CD4-positive, alpha-beta T cell (primary cell): ENCODE results near the gene RHBDD3. TPM values are rescaled to one million over a fixed set of nuclear protein-coding genes. Genes with fewer than 3 reads are reported as not detected.

Source experiments
- ATAC-seq: fragments of 200-7000 bp; cut with Tn5 transposase; one replicate; pipeline ENCODE4 v1.10.0; 2022; ENCODE audit warnings: mild to moderate bottlenecking; ENCODE audit not compliant: poor library complexity
- CTCF ChIA-PET: fragments of 350-600 bp; sonication (Branson Sonifier 250); formaldehyde crosslinking; loops from one replicate; lab custom pipeline; 2021; ENCODE audit warnings: antibody characterized with exemption, inconsistent platforms; lab: Charles Lee
- POLR2A ChIA-PET: fragments of 350-600 bp; sonication (Branson Sonifier 250); formaldehyde crosslinking; loops from one replicate; lab custom pipeline; 2021; ENCODE audit warnings: antibody characterized with exemption, inconsistent platforms; lab: Charles Lee
- DNase-seq, 14 experiments: peaks; one replicate each; pipeline ENCODE4 v3.0.0-alpha.2; 2013 to 2020; ENCODE audit warnings: mixed read lengths in 2 of 14
- H3K27ac ChIP-seq, 2 donors: one replicate each; pipeline versions ENCODE4 v1.5.1 to v1.7.0; 2013; ENCODE audit warnings: low read length in 2 of 2, low read depth in 1 of 2, mild to moderate bottlenecking in 1 of 2
- H3K27me3 ChIP-seq, 2 experiments: 1 replicate in 1 of 2; 2 replicates in 1 of 2; pipeline versions ENCODE4 v1.6.1 to v1.7.0; 2013; ENCODE audit warnings: low read length in 2 of 2, control low read depth in 1 of 2, mild to moderate bottlenecking in 1 of 2, moderate library complexity in 1 of 2; ENCODE audit not compliant: insufficient read depth in 2 of 2, control insufficient read depth in 1 of 2
- H3K36me3 ChIP-seq: one replicate; pipeline ENCODE4 v1.6.1; 2013; ENCODE audit warnings: low read length, control low read depth; ENCODE audit not compliant: insufficient read depth
- H3K4me1 ChIP-seq: one replicate; pipeline ENCODE4 v1.6.1; 2013; ENCODE audit warnings: low read length, control low read depth; ENCODE audit not compliant: insufficient read depth
- H3K4me3 ChIP-seq: one replicate; pipeline ENCODE4 v1.5.1; 2013; ENCODE audit warnings: mild to moderate bottlenecking, low read length, moderate library complexity
- H3K9me3 ChIP-seq, 2 experiments: 1 replicate in 1 of 2; 2 replicates in 1 of 2; pipeline versions ENCODE4 v1.6.1 to v1.7.0; 2013; ENCODE audit warnings: low read length in 2 of 2, mild to moderate bottlenecking in 2 of 2, control low read depth in 1 of 2, moderate library complexity in 1 of 2; ENCODE audit not compliant: control insufficient read depth in 1 of 2, insufficient read depth in 1 of 2
- H3K27ac Mint-ChIP-seq: one replicate; pipeline ENCODE4 v1.8.0; 2020; ENCODE audit warnings: mixed read lengths
- H3K27me3 Mint-ChIP-seq: one replicate; pipeline ENCODE4 v1.8.0; 2021; ENCODE audit warnings: mixed read lengths
- H3K36me3 Mint-ChIP-seq: one replicate; pipeline ENCODE4 v1.8.0; 2021; ENCODE audit warnings: low read depth, mixed read lengths
- H3K4me1 Mint-ChIP-seq: one replicate; pipeline ENCODE4 v1.8.0; 2021; ENCODE audit warnings: low read depth, mixed read lengths
- H3K4me3 Mint-ChIP-seq: one replicate; pipeline ENCODE4 v1.8.0; 2020; ENCODE audit warnings: mild to moderate bottlenecking, mixed read lengths
- H3K9me3 Mint-ChIP-seq: one replicate; pipeline ENCODE4 v1.8.0; 2020; ENCODE audit warnings: mixed read lengths
- CTCF ChIP-seq: fragments of 200-600 bp; IDR thresholded peaks from one replicate; pipeline ENCODE4 v1.8.0; 2022; ENCODE audit warnings: antibody characterized with exemption, mild to moderate bottlenecking
- intact Hi-C, 2 experiments: fragments of 100-400 bp; cut with DNase I in 1 of 2; cut with micrococcal nuclease in 1 of 2; formaldehyde crosslinking; loops; one replicate each; pipeline versions ENCODE4 v1.15.1 to v1.9.0; 2023 to 2025; cut with DNase I, micrococcal nuclease
- total RNA-seq, 174 experiments: library from RNA in 2 of 174; stranded (reverse) in 2 of 174; gene quantifications; one replicate each; pipeline ENCODE4 v1.2.3 and lab custom pipeline; 2021 to 2026

The RHBDD3 gene
- total RNA-seq, 2 experiments from 2014 or later = 9.0 to 11.7 TPM

GRCh38 chr22:29310065-29310862 lies 42.5 kb upstream of the RHBDD3 start:
- Mint-ChIP-seq H3K27ac (no peak overlapping the region), H3K4me1 (peaks cover 24% of the 10 kb centered on the region), H3K9me3 (no peaks in the 10 kb centered on the region), H3K36me3 (no peaks in the 10 kb centered on the region), H3K4me3 (no peak overlapping the region), H3K27me3 (peaks cover 46% of the 10 kb centered on the region)
- ATAC-seq (no peak), DNase-seq (peak in 1 of 14 experiments; percentile 25)
- CTCF ChIA-PET = no interaction called here
- TF ChIP-seq CTCF = no peak
- peaks cover 0 to 11% of the 10 kb centered on the region in 2 experiments for H3K9me3 ChIP-seq
- POLR2A ChIA-PET = no interaction called here
- intact Hi-C loops = no loop called here
- peaks cover 39 to 40% of the 10 kb centered on the region in 2 experiments for H3K27me3 ChIP-seq
- H3K4me3 ChIP-seq = no peak overlapping the region
- no peak overlapping the region for H3K27ac ChIP-seq
- H3K36me3 ChIP-seq = no peaks in the 10 kb centered on the region
- peaks cover 72% of the 10 kb centered on the region for H3K4me1 ChIP-seq

- no peak overlapping the region for H3K4me3 Mint-ChIP-seq
- TF ChIP-seq CTCF = no peak
- Histone ChIP-seq H3K4me1 (peaks cover 67% of the 10 kb centered on the region), H3K27me3 (peaks cover 39 to 40% of the 10 kb centered on the region in 2 experiments), H3K36me3 (no peaks in the 10 kb centered on the region), H3K27ac (no peak overlapping the region), H3K4me3 (no peak overlapping the region), H3K9me3 (peaks cover 0 to 11% of the 10 kb centered on the region in 2 experiments)
- CTCF ChIA-PET = no interaction called here
- ATAC-seq (no peak), DNase-seq (peak in 1 of 14 experiments; percentile 25)
- peaks cover 21% of the 10 kb centered on the region for H3K4me1 Mint-ChIP-seq
- H3K9me3 Mint-ChIP-seq = no peaks in the 10 kb centered on the region
- H3K27me3 Mint-ChIP-seq = peaks cover 48% of the 10 kb centered on the region
- H3K36me3 Mint-ChIP-seq = no peaks in the 10 kb centered on the region
- no peak overlapping the region for H3K27ac Mint-ChIP-seq
- intact Hi-C loops = no loop called here
- POLR2A ChIA-PET = no interaction called here
Measured at GRCh38 chr22:29309332-29310064, 41.7 kb upstream of the RHBDD3 start.

GRCh38 chr22:29308791-29309262 lies 41.0 kb upstream of the RHBDD3 start:
- peak overlapping the region; percentile 34 for H3K4me3 Mint-ChIP-seq
- intact Hi-C loops = no loop called here
- Histone ChIP-seq H3K36me3 (no peaks in the 10 kb centered on the region), H3K27me3 (peaks cover 32 to 33% of the 10 kb centered on the region in 2 experiments), H3K9me3 (peaks cover 0 to 9% of the 10 kb centered on the region in 2 experiments), H3K4me1 (peaks cover 60% of the 10 kb centered on the region), H3K4me3 (no peak overlapping the region), H3K27ac (no peak overlapping the region)
- no peaks in the 10 kb centered on the region for H3K36me3 Mint-ChIP-seq
- H3K9me3 Mint-ChIP-seq = no peaks in the 10 kb centered on the region
- ChIA-PET CTCF (no interaction called here), POLR2A (no interaction called here)
- peak in 5 of 14 experiments; percentile 20 to 61 (median 52) for DNase-seq
- H3K4me1 Mint-ChIP-seq = peaks cover 14% of the 10 kb centered on the region
- ATAC-seq = peak; percentile 43
- H3K27ac Mint-ChIP-seq = no peak overlapping the region
- peaks cover 41% of the 10 kb centered on the region for H3K27me3 Mint-ChIP-seq
- TF ChIP-seq CTCF = no peak
